Measurements from ENCODE around the gene FNBP1.
"Not testable (repeated sequence)": the region's sequence is repeated elsewhere in the genome, so short reads cannot be mapped to it uniquely, and the experiment has no call there.

Gene FNBP1

GRCh38 chr9:129952337-129952736 lies 90.7 kb downstream of the FNBP1 start:
- TF ChIP-seq CTCF (IDR thresholded peaks at IDR 0.05; ENCODE audit: low read depth, low read length, missing control alignments), result no peak

GRCh38 chr9:129949821-129950220 lies 93.2 kb downstream of the FNBP1 start:
- no peak for TF ChIP-seq CTCF (IDR thresholded peaks at IDR 0.05; ENCODE audit: low read depth, low read length, missing control alignments)

More at GRCh38 chr9:129952337-129952736, 90.7 kb downstream of the FNBP1 start:
- DNase-seq (ENCODE audit: extremely low read depth, low read depth), result no peak
- H3K4me3 ChIP-seq (replicated peaks; ENCODE audit: low read depth, low read length), result no peak overlapping the region

GRCh38 chr9:129948626-129949025 lies 94.4 kb downstream of the FNBP1 start:
- not testable (repeated sequence) for DNase-seq (ENCODE audit: extremely low read depth, low read depth); H3K4me3 ChIP-seq (replicated peaks; ENCODE audit: low read depth, low read length)

More at GRCh38 chr9:129949821-129950220, 93.2 kb downstream of the FNBP1 start:
- no peak overlapping the region for H3K4me3 ChIP-seq (replicated peaks; ENCODE audit: low read depth, low read length)
- DNase-seq (ENCODE audit: extremely low read depth, low read depth), result no peak

GRCh38 chr9:129946246-129946995 lies 96.6 kb downstream of the FNBP1 start:
- no peak for TF ChIP-seq CTCF (IDR thresholded peaks at IDR 0.05; ENCODE audit: low read depth, low read length, missing control alignments)
- DNase-seq (ENCODE audit: extremely low read depth, low read depth), result no peak
- H3K4me3 ChIP-seq (replicated peaks; ENCODE audit: low read depth, low read length), result no peak overlapping the region

- no peak for TF ChIP-seq CTCF (IDR thresholded peaks at IDR 0.05; ENCODE audit: low read depth, low read length, missing control alignments)
- DNase-seq (ENCODE audit: extremely low read depth, low read depth), result no peak
- no peak overlapping the region for H3K4me3 ChIP-seq (replicated peaks; ENCODE audit: low read depth, low read length)
Measured at GRCh38 chr9:129945314-129945713, 97.7 kb downstream of the FNBP1 start.

GRCh38 chr9:129944506-129945116 lies 98.4 kb downstream of the FNBP1 start:
- DNase-seq (ENCODE audit: extremely low read depth, low read depth), result no peak
- H3K4me3 ChIP-seq (replicated peaks; ENCODE audit: low read depth, low read length), result no peak overlapping the region
- TF ChIP-seq CTCF (IDR thresholded peaks at IDR 0.05; ENCODE audit: low read depth, low read length, missing control alignments), result no peak

GRCh38 chr9:129939431-129939830 lies 103.6 kb downstream of the FNBP1 start:
- no peak overlapping the region for H3K4me3 ChIP-seq (replicated peaks; ENCODE audit: low read depth, low read length)
- TF ChIP-seq CTCF (IDR thresholded peaks at IDR 0.05; ENCODE audit: low read depth, low read length, missing control alignments), result no peak
- no peak for DNase-seq (ENCODE audit: extremely low read depth, low read depth)
